Body of pancreas (tissue), 4 donors: ENCODE data around the gene GLB1L2. TPM values are rescaled to one million over a fixed set of nuclear protein-coding genes. Genes with fewer than 3 reads are reported as not detected.

Experiments used
- ATAC-seq: fragments of 150-250 bp; one replicate; pipeline ENCODE4 v1.9.1; 2016
- DNase-seq, 4 donors: peaks; one replicate each; pipeline ENCODE4 v3.0.0-alpha.2; 2019
- H3K27ac ChIP-seq, 4 donors: fragments of 200-600 bp; sonication (generic); 1 replicate in 3 of 4; 2 replicates in 1 of 4; pipeline versions ENCODE4 v1.5.1 to v1.6.1; 2016 to 2019; ENCODE audit warnings: mild to moderate bottlenecking in 1 of 4, mixed read lengths in 1 of 4, moderate library complexity in 1 of 4
- H3K27me3 ChIP-seq, 2 donors: fragments of 200-600 bp; sonication (generic); one replicate each; pipeline ENCODE4 v1.6.0; 2016; ENCODE audit warnings: mild to moderate bottlenecking in 1 of 2
- H3K36me3 ChIP-seq, 2 donors: fragments of 200-600 bp; sonication (generic); replicated peaks in 1 of 2; 2 replicates each; pipeline ENCODE4 v1.5.1; 2016; ENCODE audit warnings: low read depth in 2 of 2; ENCODE audit not compliant: insufficient read depth in 1 of 2
- H3K4me1 ChIP-seq: fragments of 200-600 bp; sonication (generic); one replicate; pipeline ENCODE4 v1.6.0; 2016
- H3K4me3 ChIP-seq, 2 donors: fragments of 200-600 bp; sonication (generic); 1 replicate in 1 of 2; 2 replicates in 1 of 2; pipeline ENCODE4 v1.5.1; 2016 to 2019
- H3K9me3 ChIP-seq, 3 donors: fragments of 200-600 bp; sonication (generic); 1 replicate in 2 of 3; 2 replicates in 1 of 3; pipeline ENCODE4 v1.5.1; 2016
- POLR2A ChIP-seq, 3 donors: fragments of 450-650 bp; IDR thresholded peaks; one replicate each; pipeline ENCODE4 v1.6.1; 2016; ENCODE audit warnings: antibody characterized with exemption in 3 of 3, mild to moderate bottlenecking in 2 of 3
- WGBS, 2 donors: methylation state at CpG; one replicate each; pipeline ENCODE4 v1.1.5; 2017; 5-methylcytosine and 5-hydroxymethylcytosine counted together
- intact Hi-C: fragments of 100-400 bp; cut with DNase I; formaldehyde crosslinking; loops from one replicate; pipeline ENCODE4 v1.15.1; 2023
- total RNA-seq, 2 donors: library from RNA; depleted of rRNA; stranded (reverse); fragments of >200 nt; gene quantifications; one replicate each; pipeline ENCODE4 v1.1.0, GENCODE V29; 2016
- TF ChIP-seq, protein P1 (sequence below), 7 experiments: fragments of 450-650 bp in 4 of 7; fragments of 200-600 bp in 3 of 7; sonication (generic) in 3 of 7; IDR thresholded peaks; one replicate each; pipeline ENCODE4 v1.5.1; 2016 to 2019; ENCODE audit warnings: antibody characterized with exemption in 7 of 7

GLB1L2 gene
- total RNA-seq, 2 donors from 2014 or later, result 9.1 to 10.9 TPM

DNA sequence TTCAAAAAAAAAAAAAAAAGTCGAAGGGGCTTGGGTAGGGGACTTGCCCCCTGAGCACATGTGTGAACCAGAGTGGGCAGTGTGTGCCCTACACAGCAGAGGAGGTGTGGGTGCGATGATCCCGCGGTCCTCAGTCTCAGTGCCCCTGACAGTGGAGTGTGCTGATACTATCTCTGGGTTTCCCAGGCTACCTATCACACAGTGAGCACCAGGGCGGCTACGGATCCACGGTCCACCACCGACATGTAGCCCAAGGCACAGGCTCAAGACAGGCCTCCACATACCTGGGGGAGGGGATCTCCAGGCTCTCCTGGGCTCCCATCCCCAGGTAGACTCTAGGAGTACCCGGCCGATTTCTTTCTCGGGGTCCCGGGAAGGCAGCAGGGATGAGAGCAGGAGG is 71.1 kb downstream of the GLB1L2 start:
- Histone ChIP-seq H3K27ac (no peak overlapping the region), H3K4me1 (peaks cover 8% of the 10 kb centered on the region), H3K9me3 (no peaks in the 10 kb centered on the region), H3K36me3 (no peaks in the 10 kb centered on the region), H3K27me3 (no peaks in the 10 kb centered on the region), H3K4me3 (no peak overlapping the region)
- intact Hi-C loops, result no loop called here
- ATAC-seq (no peak), DNase-seq (no peak)
- no peak for TF ChIP-seq POLR2A (IDR thresholded peaks at IDR 0.05)
- TF ChIP-seq, protein P1, sequence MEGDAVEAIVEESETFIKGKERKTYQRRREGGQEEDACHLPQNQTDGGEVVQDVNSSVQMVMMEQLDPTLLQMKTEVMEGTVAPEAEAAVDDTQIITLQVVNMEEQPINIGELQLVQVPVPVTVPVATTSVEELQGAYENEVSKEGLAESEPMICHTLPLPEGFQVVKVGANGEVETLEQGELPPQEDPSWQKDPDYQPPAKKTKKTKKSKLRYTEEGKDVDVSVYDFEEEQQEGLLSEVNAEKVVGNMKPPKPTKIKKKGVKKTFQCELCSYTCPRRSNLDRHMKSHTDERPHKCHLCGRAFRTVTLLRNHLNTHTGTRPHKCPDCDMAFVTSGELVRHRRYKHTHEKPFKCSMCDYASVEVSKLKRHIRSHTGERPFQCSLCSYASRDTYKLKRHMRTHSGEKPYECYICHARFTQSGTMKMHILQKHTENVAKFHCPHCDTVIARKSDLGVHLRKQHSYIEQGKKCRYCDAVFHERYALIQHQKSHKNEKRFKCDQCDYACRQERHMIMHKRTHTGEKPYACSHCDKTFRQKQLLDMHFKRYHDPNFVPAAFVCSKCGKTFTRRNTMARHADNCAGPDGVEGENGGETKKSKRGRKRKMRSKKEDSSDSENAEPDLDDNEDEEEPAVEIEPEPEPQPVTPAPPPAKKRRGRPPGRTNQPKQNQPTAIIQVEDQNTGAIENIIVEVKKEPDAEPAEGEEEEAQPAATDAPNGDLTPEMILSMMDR (IDR thresholded peaks at IDR 0.05), result no peak
- WGBS, 2 donors, result 73 to 79% methylated on average over 12 of the region's 12 CpGs

DNA sequence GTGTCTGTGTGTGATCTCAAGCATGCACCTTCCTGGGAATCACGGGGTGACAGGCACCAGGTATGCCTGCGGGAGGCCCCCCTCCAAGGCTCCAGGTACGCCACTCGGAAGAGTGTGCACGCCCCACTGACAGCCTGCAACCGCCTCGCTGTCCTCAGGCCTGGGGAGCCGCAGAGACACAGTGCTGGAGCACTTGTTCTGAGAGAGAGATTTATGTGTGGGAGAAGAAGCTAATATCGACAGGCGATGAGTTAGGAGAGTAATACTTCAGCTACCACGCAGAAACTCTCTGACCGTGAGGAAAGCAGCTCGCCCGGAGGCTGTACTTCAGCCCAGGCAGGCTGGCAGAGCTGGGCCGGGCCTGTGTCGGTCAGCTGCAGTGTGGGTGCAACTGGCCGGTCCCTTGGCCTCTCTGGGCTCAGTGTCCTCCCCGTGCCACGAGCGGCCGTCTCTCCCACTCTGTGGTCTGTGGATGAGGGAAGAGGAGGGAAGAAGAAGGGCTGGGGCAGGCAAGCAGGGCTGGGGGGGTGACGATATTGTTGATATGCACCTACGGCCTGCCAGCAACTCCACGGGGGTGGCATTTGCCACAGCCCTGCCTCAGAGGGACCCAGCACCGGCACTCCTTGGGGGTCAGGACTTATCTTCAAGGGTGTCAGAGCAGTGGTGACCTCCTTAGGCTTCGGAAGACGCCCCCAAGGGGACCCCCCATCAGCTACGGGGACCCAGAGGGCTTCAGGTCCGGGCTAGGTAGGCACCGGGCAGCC is 73.0 kb downstream of the GLB1L2 start:
- H3K27ac ChIP-seq, result no peak overlapping the region
- ATAC-seq (no peak), DNase-seq (no peak)
- no peaks in the 10 kb centered on the region for H3K27me3 ChIP-seq
- no peak overlapping the region for H3K4me3 ChIP-seq
- no peak for TF ChIP-seq POLR2A (IDR thresholded peaks at IDR 0.05)
- TF ChIP-seq, protein P1 (IDR thresholded peaks at IDR 0.05), result no peak
- no peaks in the 10 kb centered on the region for H3K4me1 ChIP-seq
- H3K9me3 ChIP-seq, result no peaks in the 10 kb centered on the region
- intact Hi-C loops, result no loop called here
- WGBS, 2 donors, result 73 to 82% methylated on average over 13 to 28 of the region's 30 CpGs
- H3K36me3 ChIP-seq, result no peaks in the 10 kb centered on the region

GRCh38 chr11:134405436-134405835 is 73.6 kb downstream of the GLB1L2 start:
- Histone ChIP-seq H3K9me3 (no peaks in the 10 kb centered on the region), H3K27me3 (no peaks in the 10 kb centered on the region), H3K36me3 (no peaks in the 10 kb centered on the region), H3K4me3 (no peak overlapping the region), H3K4me1 (no peaks in the 10 kb centered on the region), H3K27ac (no peak overlapping the region)
- no peak for ATAC-seq
- WGBS, 2 donors, result 0 to 64% methylated on average over 1 to 8 of the region's 8 CpGs
- intact Hi-C loops, result no loop called here
- TF ChIP-seq POLR2A (IDR thresholded peaks at IDR 0.05), result no peak
- TF ChIP-seq, protein P1 (IDR thresholded peaks at IDR 0.05), result no peak
- no peak for DNase-seq

- 57 to 69% methylated on average over 9 of the region's 9 CpGs for WGBS, 2 donors
- no peaks in the 10 kb centered on the region for H3K9me3 ChIP-seq
- TF ChIP-seq, protein P1 (IDR thresholded peaks at IDR 0.05), result no peak
- TF ChIP-seq POLR2A (IDR thresholded peaks at IDR 0.05), result no peak
- no peaks in the 10 kb centered on the region for H3K36me3 ChIP-seq
- H3K27me3 ChIP-seq, result no peaks in the 10 kb centered on the region
- no peak overlapping the region for H3K4me3 ChIP-seq
- H3K4me1 ChIP-seq, result no peaks in the 10 kb centered on the region
- no peak overlapping the region for H3K27ac ChIP-seq
- intact Hi-C loops, result no loop called here
- no peak for DNase-seq
- no peak for ATAC-seq
Measured at GRCh38 chr11:134405841-134406240, 74.1 kb downstream of the GLB1L2 start.
